GM12878 (cell line): ENCODE results near the gene HERPUD1. TPM values are rescaled to one million over a fixed set of nuclear protein-coding genes. Genes with fewer than 3 reads are reported as not detected.

Experiments
- ATAC-seq: fragments of 200-7000 bp; cut with Tn5 transposase; 3 replicates; pipeline ENCODE4 v1.9.1; 2020; ENCODE audit warnings: mild to moderate bottlenecking, moderate library complexity
- BruUV-seq: library from RNA; stranded (reverse); fragments of 400-500 nt; replicated peaks from 2 replicates; lab custom pipeline; 2021; lab: Mats Ljungman, UMichigan
- CTCF ChIA-PET: fragments of 300-600 bp; sonication (Branson Sonifier 250); formaldehyde crosslinking; extraction: SDS; loops from one replicate; lab custom pipeline; 2021; ENCODE audit warnings: inconsistent platforms; lab: Yijun Ruan, JAX
- POLR2A ChIA-PET: fragments of 350-600 bp; formaldehyde crosslinking; extraction: SDS; loops from one replicate; lab custom pipeline; 2021; ENCODE audit warnings: inconsistent platforms; lab: Charles Lee
- RAD21 ChIA-PET: fragments of 300-600 bp; sonication (Branson Sonifier 250); formaldehyde crosslinking; loops from one replicate; lab custom pipeline; 2023; ENCODE audit warnings: antibody characterized with exemption; ENCODE audit not compliant: unreplicated experiment; lab: Charles Lee
- SMC1A ChIA-PET: fragments of 300-600 bp; sonication (Branson Sonifier 250); formaldehyde crosslinking; loops from one replicate; lab custom pipeline; 2023; ENCODE audit not compliant: unreplicated experiment, uncharacterized antibody; lab: Charles Lee
- DNase-seq: peaks from one replicate; pipeline ENCODE4 v3.0.0-alpha.2; 2011; ENCODE audit warnings: low read depth, low spot score
- FAIRE-seq: peaks from 3 replicates; lab custom pipeline; 2011; peaks lifted over from hg19 to GRCh38; lab: Jason Lieb, UNC
- H2AFZ ChIP-seq: 2 replicates; pipeline ENCODE4 v1.6.0; 2011; ENCODE audit warnings: low read depth, low read length, control low read depth; ENCODE audit not compliant: control insufficient read depth
- H3K27ac ChIP-seq: 2 replicates; pipeline ENCODE4 v1.5.1; 2011; ENCODE audit warnings: control low read depth; ENCODE audit not compliant: control insufficient read depth, insufficient read depth
- H3K27me3 ChIP-seq, 2 experiments: replicated peaks in 1 of 2; 2 replicates each; pipeline versions ENCODE4 v1.6.0 to v1.6.1; 2011; ENCODE audit warnings: low read length in 1 of 2; ENCODE audit not compliant: control insufficient read depth in 2 of 2, insufficient read depth in 2 of 2
- H3K36me3 ChIP-seq, 2 experiments: 2 replicates each; pipeline ENCODE4 v1.5.1; 2011; ENCODE audit warnings: low read length in 1 of 2; ENCODE audit not compliant: control insufficient read depth in 2 of 2, insufficient read depth in 2 of 2
- H3K4me1 ChIP-seq: 2 replicates; pipeline ENCODE4 v1.6.1; 2011; ENCODE audit warnings: mild to moderate bottlenecking, low read length, moderate library complexity, mixed read lengths; ENCODE audit not compliant: control insufficient read depth, insufficient read depth
- H3K4me2 ChIP-seq: 2 replicates; pipeline ENCODE4 v1.6.0; 2011; ENCODE audit warnings: control low read depth; ENCODE audit not compliant: control insufficient read depth, insufficient read depth
- H3K4me3 ChIP-seq: fragments of 200-600 bp; sonication (generic); 2 replicates; pipeline ENCODE4 v1.5.1; 2016
- H3K79me2 ChIP-seq: 2 replicates; pipeline ENCODE4 v1.6.0; 2011; ENCODE audit warnings: low read length; ENCODE audit not compliant: control insufficient read depth, insufficient read depth
- H3K9ac ChIP-seq: 2 replicates; pipeline ENCODE4 v1.8.0; 2011; ENCODE audit warnings: low read length, control low read depth, mixed read lengths; ENCODE audit not compliant: control insufficient read depth, insufficient read depth
- H3K9me3 ChIP-seq: replicated peaks from 3 replicates; pipeline ENCODE4 v1.5.1; 2011; ENCODE audit warnings: mild to moderate bottlenecking, low read length; ENCODE audit not compliant: control insufficient read depth, insufficient read depth
- H4K20me1 ChIP-seq: 2 replicates; pipeline ENCODE4 v1.6.0; 2011; ENCODE audit not compliant: control insufficient read depth, insufficient read depth
- IKZF2 ChIP-seq, 2 experiments: fragments of 450-650 bp; IDR thresholded peaks; 2 replicates each; pipeline ENCODE4 v1.6.1; 2017; ENCODE audit warnings: mild to moderate bottlenecking in 2 of 2, moderate library complexity in 2 of 2
- MEF2B ChIP-seq: fragments of 450-650 bp; IDR thresholded peaks from 2 replicates; pipeline ENCODE4 v1.6.1; 2018; ENCODE audit warnings: mild to moderate bottlenecking, moderate library complexity; ENCODE audit not compliant: partially characterized antibody, poor library complexity, severe bottlenecking
- PAX5 ChIP-seq: IDR thresholded peaks from 2 replicates; pipeline ENCODE4 v1.6.1; 2011; ENCODE audit warnings: low read depth, low read length, borderline replicate concordance
- POU2F2 ChIP-seq: IDR thresholded peaks from 3 replicates; pipeline ENCODE4 v1.6.1; 2011; ENCODE audit warnings: low read depth, mild to moderate bottlenecking, low read length, borderline replicate concordance
- RAD51 ChIP-seq: fragments of 450-650 bp; IDR thresholded peaks from 2 replicates; pipeline ENCODE4 v1.6.1; 2016; ENCODE audit warnings: moderate library complexity, mild to moderate bottlenecking, inconsistent platforms
- SIX5 ChIP-seq: IDR thresholded peaks from 2 replicates; pipeline ENCODE4 v1.6.1; 2011; ENCODE audit warnings: mild to moderate bottlenecking, low read depth, low read length, moderate library complexity; ENCODE audit not compliant: severe bottlenecking
- SMARCA5 ChIP-seq: fragments of 450-650 bp; IDR thresholded peaks from 2 replicates; pipeline ENCODE4 v1.6.1; 2017; ENCODE audit warnings: mild to moderate bottlenecking
- WGBS: methylation state at CpG from one replicate; pipeline ENCODE4 v1.1.6; 2016; ENCODE audit warnings: low lambda C conversion rate; ENCODE audit not compliant: insufficient replicate concordance, insufficient coverage; ENCODE audit errors: missing lambda C conversion rate; 5-methylcytosine and 5-hydroxymethylcytosine counted together
- in situ Hi-C: fragments of 300-500 bp; cut with MboI; formaldehyde crosslinking; loops from 9 replicates; pipeline ENCODE4 v1.14.3; 2018; ENCODE audit warnings: mixed read lengths
- intact Hi-C: fragments of 100-400 bp; cut with micrococcal nuclease; formaldehyde crosslinking; loops from one replicate; pipeline ENCODE4 v1.14.2; 2022; ENCODE audit not compliant: unreplicated experiment
- polyA plus RNA-seq, 11 experiments: library from polyadenylated mRNA; depleted of rRNA in 4 of 11; unstranded in 6 of 11; stranded (reverse) in 5 of 11; fragments of >200 nt; fragmentation: Nextera tagmentation in 4 of 11; fragmentation: Illumina TruSeq in 1 of 11; extraction: Ambion mirVana in 4 of 11; extraction: Trizol in 1 of 11; gene quantifications; 1 replicate in 1 of 11; 2 replicates in 10 of 11; pipeline versions ENCODE4 v1.2.1 to v1.2.3, GENCODE V29; 2011 to 2016; ENCODE audit warnings: inconsistent platforms in 2 of 11, missing spikeins in 2 of 11, low read depth in 1 of 11
- total RNA-seq, 4 experiments: library from RNA; depleted of rRNA in 3 of 4; stranded (reverse); fragments of >200 nt in 3 of 4; fragmentation: Illumina TruSeq in 1 of 4; extraction: Trizol in 1 of 4; gene quantifications; 2 replicates each; pipeline versions ENCODE4 v1.2.1 to v1.2.3, GENCODE V29; 2013 to 2021
- TF ChIP-seq, protein P1 (sequence below): fragments of 450-650 bp; IDR thresholded peaks from 2 replicates; pipeline ENCODE4 v1.6.1; 2017; ENCODE audit warnings: mild to moderate bottlenecking, moderate library complexity
- TF ChIP-seq, protein P2 (sequence below): fragments of 450-650 bp; IDR thresholded peaks from 2 replicates; pipeline ENCODE4 v1.6.1; 2017; ENCODE audit warnings: mild to moderate bottlenecking, moderate library complexity
- TF ChIP-seq, protein P3 (sequence below): IDR thresholded peaks from 2 replicates; pipeline ENCODE4 v1.6.1; 2012; ENCODE audit warnings: low read depth, low read length, improper control_type of control experiment
- TF ChIP-seq, protein P4 (sequence below): fragments of 450-650 bp; IDR thresholded peaks from 2 replicates; pipeline ENCODE4 v1.6.1; 2017; ENCODE audit warnings: borderline replicate concordance

HERPUD1 gene
- total and polyA plus RNA-seq, 10 of the 15 experiments (the other 5 are each of a cell fraction or from before 2014, with no cell fraction given): 32.6 to 212 (median 122) TPM

DNA sequence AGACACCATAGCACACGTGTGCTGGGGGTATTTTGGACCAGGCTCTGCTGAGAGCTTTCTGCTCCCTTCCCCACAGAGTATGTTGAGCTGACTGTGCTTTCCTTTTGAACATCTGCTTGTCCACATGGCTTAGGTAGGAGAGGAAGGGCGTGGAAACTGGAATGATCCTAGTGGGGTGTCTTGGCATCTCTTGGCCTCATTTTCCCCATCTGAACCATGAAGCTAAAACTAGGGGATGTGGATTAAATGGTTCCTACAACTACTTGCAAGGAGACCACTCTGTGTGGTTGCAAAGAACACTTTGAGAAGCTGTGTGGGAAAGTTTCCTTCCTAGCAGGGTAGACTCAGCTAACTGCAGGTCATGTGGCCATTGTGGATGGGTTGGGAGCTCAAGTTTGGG lies 50.8 kb downstream of the HERPUD1 start:
- Histone ChIP-seq H4K20me1 (no peaks in the 10 kb centered on the region), H3K9ac (no peak overlapping the region), H3K79me2 (peaks cover 9% of the 10 kb centered on the region), H3K27me3 (no peaks in the 10 kb centered on the region), H3K4me2 (0 out of 2 replicates have a peak overlapping the region, but pooled peaks have one; percentile 8), H3K27ac (peak overlapping the region; percentile 23), H3K4me3 (no peak overlapping the region), H3K4me1 (peaks cover 49% of the 10 kb centered on the region), H3K9me3 (no peaks in the 10 kb centered on the region)
- DNase-seq: no peak
- no TSS peak for BruUV-seq
- RAD21 ChIA-PET: interaction anchor here (1.3 to 22.4 kb wide), 6 partner anchors 15 to 62 kb away, joined by 4 to 473 read pairs (median 48); partner anchors contain the start of gene CETP
- in situ Hi-C loops: no loop called here
- intact Hi-C loops: no loop called here
- TF ChIP-seq SMARCA5 (no peak), RAD51 (peak; percentile 54; the same call in 1 of the 2 replicates), IKZF2 (IDR thresholded peaks at IDR 0.05) (peak in 1 of 2 experiments; percentile 4; a peak in 1 of 4 replicates), POU2F2 (no peak), PAX5 (no peak), SIX5 (no peak), MEF2B (peak; percentile 9)
- TF ChIP-seq, protein P1, sequence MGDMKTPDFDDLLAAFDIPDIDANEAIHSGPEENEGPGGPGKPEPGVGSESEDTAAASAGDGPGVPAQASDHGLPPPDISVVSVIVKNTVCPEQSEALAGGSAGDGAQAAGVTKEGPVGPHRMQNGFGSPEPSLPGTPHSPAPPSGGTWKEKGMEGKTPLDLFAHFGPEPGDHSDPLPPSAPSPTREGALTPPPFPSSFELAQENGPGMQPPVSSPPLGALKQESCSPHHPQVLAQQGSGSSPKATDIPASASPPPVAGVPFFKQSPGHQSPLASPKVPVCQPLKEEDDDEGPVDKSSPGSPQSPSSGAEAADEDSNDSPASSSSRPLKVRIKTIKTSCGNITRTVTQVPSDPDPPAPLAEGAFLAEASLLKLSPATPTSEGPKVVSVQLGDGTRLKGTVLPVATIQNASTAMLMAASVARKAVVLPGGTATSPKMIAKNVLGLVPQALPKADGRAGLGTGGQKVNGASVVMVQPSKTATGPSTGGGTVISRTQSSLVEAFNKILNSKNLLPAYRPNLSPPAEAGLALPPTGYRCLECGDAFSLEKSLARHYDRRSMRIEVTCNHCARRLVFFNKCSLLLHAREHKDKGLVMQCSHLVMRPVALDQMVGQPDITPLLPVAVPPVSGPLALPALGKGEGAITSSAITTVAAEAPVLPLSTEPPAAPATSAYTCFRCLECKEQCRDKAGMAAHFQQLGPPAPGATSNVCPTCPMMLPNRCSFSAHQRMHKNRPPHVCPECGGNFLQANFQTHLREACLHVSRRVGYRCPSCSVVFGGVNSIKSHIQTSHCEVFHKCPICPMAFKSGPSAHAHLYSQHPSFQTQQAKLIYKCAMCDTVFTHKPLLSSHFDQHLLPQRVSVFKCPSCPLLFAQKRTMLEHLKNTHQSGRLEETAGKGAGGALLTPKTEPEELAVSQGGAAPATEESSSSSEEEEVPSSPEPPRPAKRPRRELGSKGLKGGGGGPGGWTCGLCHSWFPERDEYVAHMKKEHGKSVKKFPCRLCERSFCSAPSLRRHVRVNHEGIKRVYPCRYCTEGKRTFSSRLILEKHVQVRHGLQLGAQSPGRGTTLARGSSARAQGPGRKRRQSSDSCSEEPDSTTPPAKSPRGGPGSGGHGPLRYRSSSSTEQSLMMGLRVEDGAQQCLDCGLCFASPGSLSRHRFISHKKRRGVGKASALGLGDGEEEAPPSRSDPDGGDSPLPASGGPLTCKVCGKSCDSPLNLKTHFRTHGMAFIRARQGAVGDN: peak; percentile 78
- TF ChIP-seq, protein P2, sequence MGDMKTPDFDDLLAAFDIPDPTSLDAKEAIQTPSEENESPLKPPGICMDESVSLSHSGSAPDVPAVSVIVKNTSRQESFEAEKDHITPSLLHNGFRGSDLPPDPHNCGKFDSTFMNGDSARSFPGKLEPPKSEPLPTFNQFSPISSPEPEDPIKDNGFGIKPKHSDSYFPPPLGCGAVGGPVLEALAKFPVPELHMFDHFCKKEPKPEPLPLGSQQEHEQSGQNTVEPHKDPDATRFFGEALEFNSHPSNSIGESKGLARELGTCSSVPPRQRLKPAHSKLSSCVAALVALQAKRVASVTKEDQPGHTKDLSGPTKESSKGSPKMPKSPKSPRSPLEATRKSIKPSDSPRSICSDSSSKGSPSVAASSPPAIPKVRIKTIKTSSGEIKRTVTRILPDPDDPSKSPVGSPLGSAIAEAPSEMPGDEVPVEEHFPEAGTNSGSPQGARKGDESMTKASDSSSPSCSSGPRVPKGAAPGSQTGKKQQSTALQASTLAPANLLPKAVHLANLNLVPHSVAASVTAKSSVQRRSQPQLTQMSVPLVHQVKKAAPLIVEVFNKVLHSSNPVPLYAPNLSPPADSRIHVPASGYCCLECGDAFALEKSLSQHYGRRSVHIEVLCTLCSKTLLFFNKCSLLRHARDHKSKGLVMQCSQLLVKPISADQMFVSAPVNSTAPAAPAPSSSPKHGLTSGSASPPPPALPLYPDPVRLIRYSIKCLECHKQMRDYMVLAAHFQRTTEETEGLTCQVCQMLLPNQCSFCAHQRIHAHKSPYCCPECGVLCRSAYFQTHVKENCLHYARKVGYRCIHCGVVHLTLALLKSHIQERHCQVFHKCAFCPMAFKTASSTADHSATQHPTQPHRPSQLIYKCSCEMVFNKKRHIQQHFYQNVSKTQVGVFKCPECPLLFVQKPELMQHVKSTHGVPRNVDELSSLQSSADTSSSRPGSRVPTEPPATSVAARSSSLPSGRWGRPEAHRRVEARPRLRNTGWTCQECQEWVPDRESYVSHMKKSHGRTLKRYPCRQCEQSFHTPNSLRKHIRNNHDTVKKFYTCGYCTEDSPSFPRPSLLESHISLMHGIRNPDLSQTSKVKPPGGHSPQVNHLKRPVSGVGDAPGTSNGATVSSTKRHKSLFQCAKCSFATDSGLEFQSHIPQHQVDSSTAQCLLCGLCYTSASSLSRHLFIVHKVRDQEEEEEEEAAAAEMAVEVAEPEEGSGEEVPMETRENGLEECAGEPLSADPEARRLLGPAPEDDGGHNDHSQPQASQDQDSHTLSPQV: peak; percentile 59; the same call in 1 of the 2 replicates
- TF ChIP-seq, protein P3, sequence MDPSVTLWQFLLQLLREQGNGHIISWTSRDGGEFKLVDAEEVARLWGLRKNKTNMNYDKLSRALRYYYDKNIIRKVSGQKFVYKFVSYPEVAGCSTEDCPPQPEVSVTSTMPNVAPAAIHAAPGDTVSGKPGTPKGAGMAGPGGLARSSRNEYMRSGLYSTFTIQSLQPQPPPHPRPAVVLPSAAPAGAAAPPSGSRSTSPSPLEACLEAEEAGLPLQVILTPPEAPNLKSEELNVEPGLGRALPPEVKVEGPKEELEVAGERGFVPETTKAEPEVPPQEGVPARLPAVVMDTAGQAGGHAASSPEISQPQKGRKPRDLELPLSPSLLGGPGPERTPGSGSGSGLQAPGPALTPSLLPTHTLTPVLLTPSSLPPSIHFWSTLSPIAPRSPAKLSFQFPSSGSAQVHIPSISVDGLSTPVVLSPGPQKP: no peak
- TF ChIP-seq, protein P4, sequence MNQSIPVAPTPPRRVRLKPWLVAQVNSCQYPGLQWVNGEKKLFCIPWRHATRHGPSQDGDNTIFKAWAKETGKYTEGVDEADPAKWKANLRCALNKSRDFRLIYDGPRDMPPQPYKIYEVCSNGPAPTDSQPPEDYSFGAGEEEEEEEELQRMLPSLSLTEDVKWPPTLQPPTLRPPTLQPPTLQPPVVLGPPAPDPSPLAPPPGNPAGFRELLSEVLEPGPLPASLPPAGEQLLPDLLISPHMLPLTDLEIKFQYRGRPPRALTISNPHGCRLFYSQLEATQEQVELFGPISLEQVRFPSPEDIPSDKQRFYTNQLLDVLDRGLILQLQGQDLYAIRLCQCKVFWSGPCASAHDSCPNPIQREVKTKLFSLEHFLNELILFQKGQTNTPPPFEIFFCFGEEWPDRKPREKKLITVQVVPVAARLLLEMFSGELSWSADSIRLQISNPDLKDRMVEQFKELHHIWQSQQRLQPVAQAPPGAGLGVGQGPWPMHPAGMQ: no peak
- TF ChIP-seq, all 136 proteins: peak for 5
- ChIA-PET CTCF (interaction anchor here (1.1 to 19.4 kb wide), 8 partner anchors 9 to 63 kb away, joined by 5 to 420 read pairs (median 6); partner anchors contain the start of genes CETP and HERPUD1), POLR2A (interaction anchor here (0.9 to 15.9 kb wide), 12 partner anchors 12 to 184 kb away, joined by 3 to 343 read pairs (median 6); no protein-coding TSS in a partner anchor), SMC1A (interaction anchor here (5.4 to 31.6 kb wide), 5 partner anchors 11 to 63 kb away, joined by 45 to 604 read pairs (median 111); partner anchors contain the start of gene CETP)
- WGBS: 63% methylated on average over 2 of the region's 2 CpGs
- Histone ChIP-seq H2AFZ (no peak overlapping the region), H3K36me3 (no peaks in the 10 kb centered on the region)
- ATAC-seq (no peak), FAIRE-seq (no peak)
